Fibroblast of lung (primary cell): ENCODE data around the gene CDRT15. TPM values are rescaled to one million over a fixed set of nuclear protein-coding genes. Genes with fewer than 3 reads are reported as not detected.
A peak's percentile ranks its signal among the peaks of the same experiment; 100 is the strongest.

Experiments used
- DNase-seq, 2 donors: peaks; one replicate each; pipeline versions ENCODE4 v3.0.0 to v3.0.0-alpha.2; 2010; ENCODE audit warnings: low read depth in 2 of 2
- H2AFZ ChIP-seq: 2 replicates; pipeline ENCODE4 v1.5.1; 2012; ENCODE audit warnings: low read length, control low read depth, inconsistent platforms
- H3K27ac ChIP-seq: 2 replicates; pipeline ENCODE4 v1.5.1; 2011; ENCODE audit warnings: low read length, control low read depth; ENCODE audit not compliant: insufficient read depth
- H3K27me3 ChIP-seq: 2 replicates; pipeline ENCODE4 v1.5.1; 2011; ENCODE audit warnings: mild to moderate bottlenecking, low read length; ENCODE audit not compliant: control insufficient read depth, insufficient read depth
- H3K36me3 ChIP-seq: 2 replicates; pipeline ENCODE4 v1.5.1; 2011; ENCODE audit warnings: low read length; ENCODE audit not compliant: control insufficient read depth, insufficient read depth
- H3K4me1 ChIP-seq: 2 replicates; pipeline ENCODE4 v1.5.1; 2011; ENCODE audit warnings: low read length; ENCODE audit not compliant: control insufficient read depth, insufficient read depth; ENCODE audit errors: extremely low read depth
- H3K4me2 ChIP-seq: 2 replicates; pipeline ENCODE4 v1.5.1; 2011; ENCODE audit warnings: low read length, control low read depth; ENCODE audit not compliant: insufficient read depth; ENCODE audit errors: extremely low read depth
- H3K4me3 ChIP-seq, 4 experiments: fragments of 200-600 bp in 1 of 4; sonication (generic) in 1 of 4; replicated peaks in 1 of 4; 2 replicates each; pipeline ENCODE4 v1.5.1; 2011 to 2016; ENCODE audit warnings: low read length in 4 of 4, low read depth in 3 of 4, mild to moderate bottlenecking in 3 of 4, control low read depth in 2 of 4, inconsistent platforms in 1 of 4, mixed read lengths in 1 of 4; ENCODE audit not compliant: insufficient read depth in 1 of 4; ENCODE audit errors: control extremely low read depth in 1 of 4
- H3K79me2 ChIP-seq: 2 replicates; pipeline ENCODE4 v1.5.1; 2012; ENCODE audit warnings: mild to moderate bottlenecking, low read length, inconsistent platforms; ENCODE audit not compliant: control insufficient read depth, insufficient read depth
- H3K9ac ChIP-seq: 2 replicates; pipeline ENCODE4 v1.5.1; 2011; ENCODE audit warnings: mild to moderate bottlenecking, low read length, control low read depth; ENCODE audit not compliant: insufficient read depth
- H3K9me3 ChIP-seq: 2 replicates; pipeline ENCODE4 v1.5.1; 2012; ENCODE audit warnings: low read depth, low read length; ENCODE audit not compliant: control insufficient read depth, insufficient read depth
- H4K20me1 ChIP-seq: 2 replicates; pipeline ENCODE4 v1.5.1; 2011; ENCODE audit warnings: low read length; ENCODE audit not compliant: control insufficient read depth, insufficient read depth; ENCODE audit errors: extremely low read depth
- EZH2 ChIP-seq: IDR thresholded peaks from 2 replicates; pipeline ENCODE4 v1.5.1; 2012; ENCODE audit warnings: low read length, control low read depth, mild to moderate bottlenecking; ENCODE audit errors: missing control alignments
- polyA plus RNA-seq, 2 donors: library from polyadenylated mRNA; depleted of rRNA in 1 of 2; stranded (reverse) in 1 of 2; unstranded in 1 of 2; fragments of >200 nt; gene quantifications; 2 replicates each; pipeline ENCODE4 v1.2.1, GENCODE V29; 2011 to 2012; ENCODE audit warnings: missing spikeins in 1 of 2
- total RNA-seq: library from RNA; depleted of rRNA; stranded (reverse); fragments of >200 nt; gene quantifications from 2 replicates; pipeline ENCODE4 v1.2.1, GENCODE V29; 2014
- TF ChIP-seq, protein P1 (sequence below), 2 donors: IDR thresholded peaks in 1 of 2; conservative IDR thresholded peaks in 1 of 2; 1 replicate in 1 of 2; 2 replicates in 1 of 2; pipeline ENCODE4 v1.5.1; 2011 to 2012; ENCODE audit warnings: low read length in 2 of 2, control low read depth in 1 of 2, inconsistent platforms in 1 of 2, low read depth in 1 of 2, mild to moderate bottlenecking in 1 of 2

CDRT15 gene
- total and polyA plus RNA-seq, 2 donors (not counting 1 experiment from before 2014, with no cell fraction given), result not detected

DNA sequence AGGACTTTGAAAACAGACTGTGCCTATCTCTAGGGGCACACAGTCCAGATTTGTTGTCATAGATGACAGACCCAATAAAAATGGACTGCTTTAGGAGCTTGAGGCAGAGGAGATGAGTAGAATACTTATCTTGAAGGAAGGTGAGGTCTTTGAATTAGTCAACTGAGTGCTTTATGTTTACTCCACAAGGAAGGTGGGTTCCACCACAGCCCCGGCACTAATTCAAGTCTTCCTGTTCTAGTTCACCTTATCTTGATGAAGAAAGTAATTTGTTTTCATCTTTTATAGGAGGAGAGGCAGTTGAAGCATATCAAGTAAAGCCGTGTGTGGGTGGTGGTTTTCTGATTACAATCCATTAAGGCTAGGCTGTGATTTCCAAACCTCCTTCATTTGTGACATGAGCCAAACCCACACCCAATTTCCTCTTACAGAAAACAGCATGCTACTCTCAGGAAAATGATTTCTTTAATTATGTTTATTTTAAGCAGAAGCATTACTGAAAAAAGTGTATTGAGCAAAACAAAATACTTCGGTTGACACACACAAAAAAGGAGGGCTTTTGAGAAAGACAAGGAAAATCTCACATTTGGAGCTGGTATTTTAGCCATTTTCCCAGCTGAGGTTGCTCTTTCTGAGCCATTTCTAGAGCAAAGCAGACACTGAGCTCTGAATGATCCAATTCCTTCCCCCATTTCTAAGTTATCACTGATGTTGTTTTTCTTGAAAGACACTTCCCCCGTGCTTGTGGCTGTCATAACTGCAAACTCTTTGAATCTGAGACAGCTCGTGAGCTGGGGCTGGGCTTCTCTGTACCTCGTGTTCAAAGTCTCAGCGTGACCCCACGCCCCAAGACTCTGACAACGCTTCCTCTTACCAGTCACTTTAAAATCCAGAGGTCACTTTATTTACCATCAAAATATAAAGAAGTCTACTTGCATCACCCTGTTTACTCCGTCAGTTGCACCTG lies 35.4 kb downstream of the CDRT15 start:
- peak; percentile 23 to 52 for DNase-seq
- no peaks in the 10 kb centered on the region for H3K36me3 ChIP-seq
- no peak overlapping the region for H3K9ac ChIP-seq
- H2AFZ ChIP-seq, result no peak overlapping the region
- H3K27ac ChIP-seq, result no peak overlapping the region
- no peak overlapping the region for H3K4me2 ChIP-seq
- no peaks in the 10 kb centered on the region for H3K9me3 ChIP-seq
- H4K20me1 ChIP-seq, result no peaks in the 10 kb centered on the region
- H3K4me1 ChIP-seq, result no peaks in the 10 kb centered on the region
- H3K27me3 ChIP-seq, result no peaks in the 10 kb centered on the region
- TF ChIP-seq, protein P1, sequence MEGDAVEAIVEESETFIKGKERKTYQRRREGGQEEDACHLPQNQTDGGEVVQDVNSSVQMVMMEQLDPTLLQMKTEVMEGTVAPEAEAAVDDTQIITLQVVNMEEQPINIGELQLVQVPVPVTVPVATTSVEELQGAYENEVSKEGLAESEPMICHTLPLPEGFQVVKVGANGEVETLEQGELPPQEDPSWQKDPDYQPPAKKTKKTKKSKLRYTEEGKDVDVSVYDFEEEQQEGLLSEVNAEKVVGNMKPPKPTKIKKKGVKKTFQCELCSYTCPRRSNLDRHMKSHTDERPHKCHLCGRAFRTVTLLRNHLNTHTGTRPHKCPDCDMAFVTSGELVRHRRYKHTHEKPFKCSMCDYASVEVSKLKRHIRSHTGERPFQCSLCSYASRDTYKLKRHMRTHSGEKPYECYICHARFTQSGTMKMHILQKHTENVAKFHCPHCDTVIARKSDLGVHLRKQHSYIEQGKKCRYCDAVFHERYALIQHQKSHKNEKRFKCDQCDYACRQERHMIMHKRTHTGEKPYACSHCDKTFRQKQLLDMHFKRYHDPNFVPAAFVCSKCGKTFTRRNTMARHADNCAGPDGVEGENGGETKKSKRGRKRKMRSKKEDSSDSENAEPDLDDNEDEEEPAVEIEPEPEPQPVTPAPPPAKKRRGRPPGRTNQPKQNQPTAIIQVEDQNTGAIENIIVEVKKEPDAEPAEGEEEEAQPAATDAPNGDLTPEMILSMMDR (conservative IDR thresholded peaks at IDR 0.05 in 1 of 2, IDR thresholded peaks at IDR 0.05 in 1 of 2; ENCODE audit: low read depth in 1 of 2, low read length in 2 of 2), result no peak
- TF ChIP-seq EZH2, result no peak
- H3K4me3 ChIP-seq, result no peak overlapping the region
- no peaks in the 10 kb centered on the region for H3K79me2 ChIP-seq

DNA sequence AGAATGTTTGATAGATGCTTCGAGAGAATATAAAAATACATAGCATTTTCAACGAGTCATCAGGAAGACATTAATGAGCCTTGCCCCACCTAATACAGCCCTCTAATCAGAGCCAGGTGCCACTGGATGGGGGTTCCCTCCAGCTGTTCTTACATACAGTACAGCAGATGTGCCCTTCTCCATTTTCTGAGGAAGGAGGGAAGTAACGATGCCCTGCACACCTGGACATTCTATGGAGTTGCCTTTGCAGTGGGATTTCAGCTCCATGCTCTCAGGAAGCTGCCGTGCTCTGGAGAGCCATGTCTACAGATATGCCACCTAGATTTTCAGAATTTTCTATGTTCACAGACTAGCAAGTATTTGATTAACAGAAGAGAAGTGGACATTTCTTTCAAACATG lies 36.3 kb downstream of the CDRT15 start:
- DNase-seq, result no peak
- H2AFZ ChIP-seq, result no peak overlapping the region
- H3K4me1 ChIP-seq, result no peaks in the 10 kb centered on the region
- no peak overlapping the region for H3K27ac ChIP-seq
- no peak overlapping the region for H3K4me3 ChIP-seq
- H4K20me1 ChIP-seq, result no peaks in the 10 kb centered on the region
- no peak overlapping the region for H3K4me2 ChIP-seq
- H3K27me3 ChIP-seq, result no peaks in the 10 kb centered on the region
- TF ChIP-seq, protein P1 (conservative IDR thresholded peaks at IDR 0.05 in 1 of 2, IDR thresholded peaks at IDR 0.05 in 1 of 2; ENCODE audit: low read depth in 1 of 2, low read length in 2 of 2), result no peak
- no peak for TF ChIP-seq EZH2
- H3K9ac ChIP-seq, result no peak overlapping the region
- H3K79me2 ChIP-seq, result no peaks in the 10 kb centered on the region
- no peaks in the 10 kb centered on the region for H3K36me3 ChIP-seq
- no peaks in the 10 kb centered on the region for H3K9me3 ChIP-seq

GRCh38 chr17:14199601-14200000 lies 37.1 kb downstream of the CDRT15 start:
- Histone ChIP-seq H3K79me2 (no peaks in the 10 kb centered on the region), H2AFZ (no peak overlapping the region), H4K20me1 (no peaks in the 10 kb centered on the region), H3K27ac (no peak overlapping the region), H3K27me3 (no peaks in the 10 kb centered on the region), H3K9me3 (no peaks in the 10 kb centered on the region), H3K4me3 (no peak overlapping the region), H3K9ac (no peak overlapping the region), H3K4me1 (no peaks in the 10 kb centered on the region), H3K4me2 (no peak overlapping the region), H3K36me3 (no peaks in the 10 kb centered on the region)
- no peak for DNase-seq
- TF ChIP-seq, protein P1 (conservative IDR thresholded peaks at IDR 0.05 in 1 of 2, IDR thresholded peaks at IDR 0.05 in 1 of 2; ENCODE audit: low read depth in 1 of 2, low read length in 2 of 2), result no peak
- no peak for TF ChIP-seq EZH2
